HepG2 (cell line): ENCODE measurements around the gene CCDC116. TPM values are rescaled to one million over a fixed set of nuclear protein-coding genes. Genes with fewer than 3 reads are reported as not detected.

Experiments
- AGO1 ChIP-seq: fragments of 200-400 bp; formaldehyde crosslinking; IDR thresholded peaks from 2 replicates; pipeline ENCODE4 v1.6.1; 2017; ENCODE audit warnings: mild to moderate bottlenecking, low read depth, low read length, moderate library complexity; ENCODE audit not compliant: poor library complexity, severe bottlenecking
- ASH2L ChIP-seq: fragments of 300-600, 200-600 bp; sonication (generic); IDR thresholded peaks from 2 replicates; pipeline ENCODE4 v1.7.0; 2017; ENCODE audit warnings: low read depth, mild to moderate bottlenecking, moderate library complexity, mixed read lengths, low read length; ENCODE audit not compliant: insufficient read length
- DBP ChIP-seq: sonication (generic); formaldehyde crosslinking; IDR thresholded peaks from 2 replicates; pipeline ENCODE4 v1.4.0; 2020; ENCODE audit warnings: missing genetic modification reagents; ENCODE audit errors: not compliant biosample characterization
- ELF1 ChIP-seq: sonication (generic); formaldehyde crosslinking; IDR thresholded peaks from 2 replicates; pipeline ENCODE4 v1.4.0; 2020; ENCODE audit warnings: missing genetic modification reagents
- GATA4 ChIP-seq: sonication (generic); IDR thresholded peaks from 2 replicates; pipeline ENCODE4 v1.6.1; 2016; ENCODE audit warnings: antibody characterized with exemption, low read depth, borderline replicate concordance
- JUN ChIP-seq: sonication (generic); formaldehyde crosslinking; IDR thresholded peaks from 2 replicates; pipeline ENCODE4 v1.4.0; 2020; ENCODE audit warnings: mild to moderate bottlenecking, missing genetic modification reagents
- MYC ChIP-seq: sonication (generic); formaldehyde crosslinking; IDR thresholded peaks from 2 replicates; pipeline ENCODE4 v1.9.0; 2021; ENCODE audit warnings: missing genetic modification reagents, borderline replicate concordance
- NR2F6 ChIP-seq, 2 experiments: IDR thresholded peaks; 2 replicates each; pipeline ENCODE4 v1.6.1; 2016; ENCODE audit warnings: antibody characterized with exemption in 1 of 2, mild to moderate bottlenecking in 1 of 2
- POLR2G ChIP-seq: fragments of 200-400 bp; formaldehyde crosslinking; IDR thresholded peaks from 2 replicates; pipeline ENCODE4 v1.6.1; 2018; ENCODE audit warnings: mild to moderate bottlenecking, low read depth, low read length, moderate library complexity
- RARA ChIP-seq: IDR thresholded peaks from 2 replicates; pipeline ENCODE4 v1.6.1; 2016; ENCODE audit warnings: missing genetic modification reagents, missing compliant biosample characterization
- RCOR2 ChIP-seq: IDR thresholded peaks from 2 replicates; pipeline ENCODE4 v1.6.1; 2016; ENCODE audit warnings: missing biosample characterization, missing genetic modification reagents
- SAP130 ChIP-seq: IDR thresholded peaks from 2 replicates; pipeline ENCODE4 v1.6.1; 2016; ENCODE audit warnings: low read depth
- SOX5 ChIP-seq: IDR thresholded peaks from 2 replicates; pipeline ENCODE4 v1.6.1; 2016; ENCODE audit warnings: borderline replicate concordance
- TBX2 ChIP-seq: sonication (generic); formaldehyde crosslinking; IDR thresholded peaks from 2 replicates; pipeline ENCODE4 v1.5.0; 2020; ENCODE audit warnings: missing genetic modification reagents, mild to moderate bottlenecking, borderline replicate concordance
- ZFP36L1 ChIP-seq: sonication (generic); formaldehyde crosslinking; IDR thresholded peaks from 2 replicates; pipeline ENCODE4 v1.8.0; 2022; ENCODE audit warnings: mild to moderate bottlenecking, missing genetic modification reagents, moderate library complexity
- ZNF407 ChIP-seq: sonication (generic); formaldehyde crosslinking; IDR thresholded peaks from one replicate; pipeline ENCODE4 v1.5.1; 2020; ENCODE audit warnings: mild to moderate bottlenecking, missing genetic modification reagents; ENCODE audit errors: not compliant biosample characterization
- polyA plus RNA-seq, 8 experiments: library from polyadenylated mRNA; depleted of rRNA in 3 of 8; stranded (reverse) in 7 of 8; unstranded in 1 of 8; fragments of >200 nt; fragmentation: Illumina TruSeq in 4 of 8; extraction: Trizol in 4 of 8; gene quantifications; 2 replicates each; pipeline versions ENCODE4 v1.2.1 to v1.2.3, GENCODE V29; 2011 to 2016; ENCODE audit warnings: low read depth in 4 of 8, missing spikeins in 1 of 8, mixed read lengths in 1 of 8; ENCODE audit not compliant: insufficient read depth in 1 of 8
- total RNA-seq, 5 experiments: library from RNA; depleted of rRNA; stranded (reverse); fragments of >200 nt; fragmentation: Illumina TruSeq; extraction: Trizol; gene quantifications; 2 replicates each; pipeline ENCODE4 v1.2.3, GENCODE V29; 2016; ENCODE audit warnings: low read depth in 1 of 5
- TF ChIP-seq, protein P1 (sequence below): sonication (generic); formaldehyde crosslinking; conservative IDR thresholded peaks from 2 replicates; pipeline ENCODE4 v1.5.0; 2020; ENCODE audit warnings: missing genetic modification reagents
- TF ChIP-seq, protein P2 (sequence below): sonication (generic); formaldehyde crosslinking; IDR thresholded peaks from 2 replicates; pipeline ENCODE4 v1.9.0; 2022; ENCODE audit warnings: missing genetic modification reagents, mild to moderate bottlenecking, borderline replicate concordance

CCDC116 gene
- total and polyA plus RNA-seq, 2 of the 13 experiments (the other 11 are each of a cell fraction or from before 2014, with no cell fraction given), result 0.15 to 0.33 TPM

DNA sequence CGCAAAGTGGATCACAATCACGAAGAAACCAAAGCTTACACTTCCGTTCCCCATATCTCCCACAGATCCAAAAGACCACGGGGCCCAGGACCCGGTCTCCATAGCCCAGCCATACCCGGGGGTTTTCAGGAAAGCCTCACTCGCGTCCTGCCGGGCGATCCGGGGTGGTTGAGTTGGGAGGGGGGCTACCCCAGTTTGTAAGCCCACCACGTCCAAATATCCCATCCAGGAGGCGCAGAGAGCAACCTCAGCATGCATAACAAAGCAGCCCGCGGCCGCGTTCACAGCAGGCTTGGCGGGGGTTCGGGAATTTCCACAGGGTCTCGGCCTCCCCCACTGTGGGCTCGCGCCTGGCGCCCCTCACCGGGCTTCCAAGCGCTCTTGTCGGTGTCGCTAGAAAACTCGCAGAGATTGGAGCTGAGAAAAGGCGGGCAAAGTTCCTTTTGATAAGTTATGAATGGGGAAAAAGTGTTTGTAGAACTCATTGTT, 19.0 kb downstream of the CCDC116 start (continued):
- TF ChIP-seq NR2F6 (IDR thresholded peaks at IDR 0.05) (no peak), NR2F6 (CRISPR knock-in tag; IDR thresholded peaks at IDR 0.05) (no peak), ASH2L (peak; percentile 64), AGO1 (no peak), JUN (no peak), ZNF407 (CRISPR knock-in tag) (peak; percentile 24), TBX2 (CRISPR knock-in tag) (peak; percentile 49; the same call in 1 of the 2 replicates), ELF1 (CRISPR knock-in tag) (no peak), MYC (no peak), RCOR2 (CRISPR knock-in tag) (no peak), ZFP36L1 (CRISPR knock-in tag) (no peak), GATA4 (no peak), RARA (CRISPR knock-in tag) (no peak), DBP (CRISPR knock-in tag) (no peak), SOX5 (CRISPR knock-in tag) (no peak), SAP130 (CRISPR knock-in tag) (no peak), POLR2G (peak; percentile 63)
- TF ChIP-seq, protein P1, sequence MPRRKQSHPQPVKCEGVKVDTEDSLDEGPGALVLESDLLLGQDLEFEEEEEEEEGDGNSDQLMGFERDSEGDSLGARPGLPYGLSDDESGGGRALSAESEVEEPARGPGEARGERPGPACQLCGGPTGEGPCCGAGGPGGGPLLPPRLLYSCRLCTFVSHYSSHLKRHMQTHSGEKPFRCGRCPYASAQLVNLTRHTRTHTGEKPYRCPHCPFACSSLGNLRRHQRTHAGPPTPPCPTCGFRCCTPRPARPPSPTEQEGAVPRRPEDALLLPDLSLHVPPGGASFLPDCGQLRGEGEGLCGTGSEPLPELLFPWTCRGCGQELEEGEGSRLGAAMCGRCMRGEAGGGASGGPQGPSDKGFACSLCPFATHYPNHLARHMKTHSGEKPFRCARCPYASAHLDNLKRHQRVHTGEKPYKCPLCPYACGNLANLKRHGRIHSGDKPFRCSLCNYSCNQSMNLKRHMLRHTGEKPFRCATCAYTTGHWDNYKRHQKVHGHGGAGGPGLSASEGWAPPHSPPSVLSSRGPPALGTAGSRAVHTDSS, result no peak
- TF ChIP-seq, protein P2, sequence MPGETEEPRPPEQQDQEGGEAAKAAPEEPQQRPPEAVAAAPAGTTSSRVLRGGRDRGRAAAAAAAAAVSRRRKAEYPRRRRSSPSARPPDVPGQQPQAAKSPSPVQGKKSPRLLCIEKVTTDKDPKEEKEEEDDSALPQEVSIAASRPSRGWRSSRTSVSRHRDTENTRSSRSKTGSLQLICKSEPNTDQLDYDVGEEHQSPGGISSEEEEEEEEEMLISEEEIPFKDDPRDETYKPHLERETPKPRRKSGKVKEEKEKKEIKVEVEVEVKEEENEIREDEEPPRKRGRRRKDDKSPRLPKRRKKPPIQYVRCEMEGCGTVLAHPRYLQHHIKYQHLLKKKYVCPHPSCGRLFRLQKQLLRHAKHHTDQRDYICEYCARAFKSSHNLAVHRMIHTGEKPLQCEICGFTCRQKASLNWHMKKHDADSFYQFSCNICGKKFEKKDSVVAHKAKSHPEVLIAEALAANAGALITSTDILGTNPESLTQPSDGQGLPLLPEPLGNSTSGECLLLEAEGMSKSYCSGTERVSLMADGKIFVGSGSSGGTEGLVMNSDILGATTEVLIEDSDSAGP, result peak; percentile 67; the same call in 1 of the 2 replicates
